ENCODE results near the gene LBHD2. TPM values are rescaled to one million over a fixed set of nuclear protein-coding genes. Genes with fewer than 3 reads are reported as not detected.

LBHD2 gene
- total RNA-seq, 2 experiments from 2014 or later = not detected

- Mint-ChIP-seq H3K27ac (no peak overlapping the region), H3K9me3 (no peaks in the 10 kb centered on the region), H3K4me1 (ENCODE audit: low read depth) (peaks cover 3% of the 10 kb centered on the region), H3K27me3 (ENCODE audit: low read depth) (peaks cover 20% of the 10 kb centered on the region), H3K36me3 (ENCODE audit: low read depth) (no peaks in the 10 kb centered on the region), H3K4me3 (no peak overlapping the region)
- CTCF ChIA-PET = interaction anchor here (2.0 kb wide), 1 partner anchor 33 kb away, joined by 6 read pairs; no protein-coding TSS in a partner anchor
- DNase-seq = no peak
- intact Hi-C loops (cut with micrococcal nuclease) = no loop called here
Observed at GRCh38 chr14:103137689-103138300, 53.8 kb downstream of the LBHD2 start.

DNA sequence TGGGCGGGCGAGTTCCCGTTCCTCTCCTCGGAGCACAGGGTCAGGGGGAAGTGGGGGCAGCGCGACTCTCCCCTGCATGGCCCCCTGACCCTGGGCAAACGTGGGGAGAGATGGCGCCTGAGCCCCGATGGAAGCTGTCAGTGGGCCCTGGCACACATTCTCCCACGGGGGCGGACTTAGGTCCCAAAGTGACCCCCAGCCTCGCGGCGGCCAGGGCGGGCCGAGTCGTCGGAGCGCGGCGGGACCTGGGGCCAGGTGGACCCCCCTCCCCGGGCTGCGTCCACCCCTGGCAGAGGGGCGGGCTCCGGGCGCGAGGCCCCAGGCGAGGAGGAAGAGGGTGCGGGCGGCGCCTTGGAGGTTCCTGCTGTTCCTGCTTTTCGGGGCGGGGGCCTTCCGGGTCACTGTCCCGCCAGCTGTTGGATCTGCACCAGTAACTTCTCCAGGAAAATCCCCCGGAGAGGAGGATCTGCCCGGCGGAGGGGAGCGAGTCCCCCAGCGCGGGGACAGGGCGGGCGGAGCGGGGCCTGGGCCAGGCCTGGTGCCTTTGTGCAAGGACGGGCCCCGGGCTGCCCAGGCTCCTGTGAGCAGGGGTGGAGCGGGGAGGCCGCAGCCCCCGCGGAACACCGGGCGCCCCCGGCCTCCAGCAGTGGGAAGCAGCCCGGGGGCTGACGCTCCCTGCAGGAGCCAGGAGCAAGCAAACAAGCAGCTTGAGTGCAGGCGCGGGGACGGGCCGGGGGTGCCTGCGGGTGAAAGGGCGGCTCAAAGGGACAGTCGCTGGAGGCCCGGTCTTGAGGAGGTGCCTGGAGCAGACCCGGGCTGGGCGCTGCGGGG lies 54.5 kb downstream of the LBHD2 start:
- intact Hi-C loops (cut with micrococcal nuclease) = no loop called here
- CTCF ChIA-PET = interaction anchor here (0.6 to 2.0 kb wide), 2 partner anchors 34 to 159 kb away, joined by 4 to 6 read pairs; no protein-coding TSS in a partner anchor

GRCh38 chr14:103139132-103140025 lies 55.4 kb downstream of the LBHD2 start:
- H3K36me3 Mint-ChIP-seq (ENCODE audit: low read depth) = no peaks in the 10 kb centered on the region
- intact Hi-C loops (cut with micrococcal nuclease) = loop anchor here (2.0 kb wide), 1 partner anchor 61 kb away; no protein-coding TSS in a partner anchor
- CTCF ChIA-PET = interaction anchor here (0.6 to 1.3 kb wide), 2 partner anchors 14 to 151 kb away, joined by 3 read pairs; no protein-coding TSS in a partner anchor

More for the DNA sequence above, 54.5 kb downstream of the LBHD2 start:
- H3K9me3 Mint-ChIP-seq = no peaks in the 10 kb centered on the region
- no peak overlapping the region for H3K27ac Mint-ChIP-seq
- no peak overlapping the region for H3K4me3 Mint-ChIP-seq
- H3K36me3 Mint-ChIP-seq (ENCODE audit: low read depth) = no peaks in the 10 kb centered on the region
- peaks cover 26% of the 10 kb centered on the region for H3K27me3 Mint-ChIP-seq (ENCODE audit: low read depth)
- DNase-seq = no peak
- peaks cover 3% of the 10 kb centered on the region for H3K4me1 Mint-ChIP-seq (ENCODE audit: low read depth)

More at GRCh38 chr14:103139132-103140025, 55.4 kb downstream of the LBHD2 start:
- Mint-ChIP-seq H3K27me3 (ENCODE audit: low read depth) (peaks cover 30% of the 10 kb centered on the region), H3K9me3 (no peaks in the 10 kb centered on the region), H3K4me3 (no peak overlapping the region), H3K4me1 (ENCODE audit: low read depth) (peaks cover 3% of the 10 kb centered on the region), H3K27ac (no peak overlapping the region)
- DNase-seq = no peak

Other genes with a start within 250 kb of the LBHD2 start
- gene AMN, start 161.5 kb upstream of the LBHD2 start, total RNA-seq = under 1 TPM; 0.33 to 0.37 TPM
- gene CDC42BPB, start 26.7 kb upstream of the LBHD2 start, total RNA-seq = 1 to 10 TPM; 2.5 to 3.2 TPM
- gene EXOC3L4, start 10.5 kb downstream of the LBHD2 start, total RNA-seq = not detected
- gene TNFAIP2, start 39.3 kb downstream of the LBHD2 start, total RNA-seq = under 1 TPM; 0.12 to 0.60 TPM

All from activated naive CD4-positive, alpha-beta T cell treated with anti-CD3 and anti-CD28 coated beads for 36 hours (primary cell).